ENCODE data around the gene PHF10. TPM values are rescaled to one million over a fixed set of nuclear protein-coding genes. Genes with fewer than 3 reads are reported as not detected.

Gene PHF10
- polyA plus RNA-seq, 1 of the 3 experiments (the other 2 are of a cell fraction): 23.5 TPM

GRCh38 chr6:169685860-169686259 lies 38.4 kb downstream of the PHF10 start:
- ChIA-PET POLR2A (no interaction called here), CTCF (no interaction called here)
- no peak overlapping the region for H3K4me3 ChIP-seq (ENCODE audit: low read depth in 2 of 2, low read length in 1 of 2)
- H3K4me2 ChIP-seq: no peak overlapping the region
- no peaks in the 10 kb centered on the region for H3K27me3 ChIP-seq (ENCODE audit: insufficient read depth)
- H3K9me2 ChIP-seq: no peaks in the 10 kb centered on the region
- H3K36me3 ChIP-seq (replicated peaks in 1 of 2; ENCODE audit: control insufficient read depth in 1 of 2, insufficient read depth in 2 of 2, low read length in 1 of 2): peaks cover 38 to 56% of the 10 kb centered on the region in 2 experiments
- no peak overlapping the region for H2AFZ ChIP-seq (ENCODE audit: low read depth)
- H4K20me1 ChIP-seq (ENCODE audit: insufficient read depth): no peaks in the 10 kb centered on the region
- WGBS (ENCODE audit: low lambda C conversion rate): 96% methylated on average over 2 of the region's 2 CpGs
- no peak for DNase-seq
- no peaks in the 10 kb centered on the region for H3K4me1 ChIP-seq (ENCODE audit: control insufficient read depth in 1 of 2, insufficient read depth in 2 of 2, low read depth in 1 of 2, low read length in 1 of 2)
- no peak overlapping the region for H3K27ac ChIP-seq (ENCODE audit: low read depth in 2 of 2, low read length in 1 of 2)
- TF ChIP-seq, protein P1, sequence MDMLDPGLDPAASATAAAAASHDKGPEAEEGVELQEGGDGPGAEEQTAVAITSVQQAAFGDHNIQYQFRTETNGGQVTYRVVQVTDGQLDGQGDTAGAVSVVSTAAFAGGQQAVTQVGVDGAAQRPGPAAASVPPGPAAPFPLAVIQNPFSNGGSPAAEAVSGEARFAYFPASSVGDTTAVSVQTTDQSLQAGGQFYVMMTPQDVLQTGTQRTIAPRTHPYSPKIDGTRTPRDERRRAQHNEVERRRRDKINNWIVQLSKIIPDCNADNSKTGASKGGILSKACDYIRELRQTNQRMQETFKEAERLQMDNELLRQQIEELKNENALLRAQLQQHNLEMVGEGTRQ (IDR thresholded peaks at IDR 0.05; ENCODE audit: borderline replicate concordance, low read depth, low read length): no peak
- no peak for TF ChIP-seq SIN3A (IDR thresholded peaks at IDR 0.05; ENCODE audit: borderline replicate concordance, low read depth, low read length)
- peaks cover 18% of the 10 kb centered on the region for H3K79me2 ChIP-seq (ENCODE audit: insufficient read depth)
- peaks cover 12% of the 10 kb centered on the region for H3K9me3 ChIP-seq
- H3F3A ChIP-seq (replicated peaks; ENCODE audit: insufficient read depth): no peaks in the 10 kb centered on the region
- H3K9ac ChIP-seq: no peak overlapping the region

GRCh38 chr6:169684056-169684455 lies 40.2 kb downstream of the PHF10 start:
- H3K79me2 ChIP-seq (ENCODE audit: insufficient read depth): peaks cover 18% of the 10 kb centered on the region
- no peaks in the 10 kb centered on the region for H3K9me2 ChIP-seq
- no peak overlapping the region for H2AFZ ChIP-seq (ENCODE audit: low read depth)
- DNase-seq: no peak
- H3K4me1 ChIP-seq (ENCODE audit: control insufficient read depth in 1 of 2, insufficient read depth in 2 of 2, low read depth in 1 of 2, low read length in 1 of 2): no peaks in the 10 kb centered on the region
- no peak overlapping the region for H3K27ac ChIP-seq (ENCODE audit: low read depth in 2 of 2, low read length in 1 of 2)
- H4K20me1 ChIP-seq (ENCODE audit: insufficient read depth): no peaks in the 10 kb centered on the region
- POLR2A ChIA-PET: no interaction called here
- no CpG with 5 or more reads among the region's 3 CpGs for WGBS (ENCODE audit: low lambda C conversion rate)
- H3K27me3 ChIP-seq (ENCODE audit: insufficient read depth): no peaks in the 10 kb centered on the region
- peaks cover 52 to 59% of the 10 kb centered on the region in 2 experiments for H3K36me3 ChIP-seq (replicated peaks in 1 of 2; ENCODE audit: control insufficient read depth in 1 of 2, insufficient read depth in 2 of 2, low read length in 1 of 2)
- CTCF ChIA-PET: interaction anchor here (1.2 kb wide), 1 partner anchor 27 kb away, joined by 5 read pairs; no protein-coding TSS in a partner anchor
- no peaks in the 10 kb centered on the region for H3F3A ChIP-seq (replicated peaks; ENCODE audit: insufficient read depth)
- no peak for TF ChIP-seq YY1 (IDR thresholded peaks at IDR 0.05; ENCODE audit: low read depth)
- TF ChIP-seq MXI1 (IDR thresholded peaks at IDR 0.05; ENCODE audit: low read depth, low read length): no peak
- TF ChIP-seq FOSL2 (IDR thresholded peaks at IDR 0.05; ENCODE audit: borderline replicate concordance, low read depth): no peak
- TF ChIP-seq NRF1 (IDR thresholded peaks at IDR 0.05; ENCODE audit: low read depth, low read length): no peak
- TF ChIP-seq TCF12 (IDR thresholded peaks at IDR 0.05): no peak
- no peak for TF ChIP-seq POLR2AphosphoS5 (IDR thresholded peaks at IDR 0.05; ENCODE audit: low read depth, low read length)
- TF ChIP-seq JUND (IDR thresholded peaks at IDR 0.05): no peak
- no peak for TF ChIP-seq ZBTB33 (IDR thresholded peaks at IDR 0.05; ENCODE audit: borderline replicate concordance, low read depth)
- TF ChIP-seq TAF1 (IDR thresholded peaks at IDR 0.05; ENCODE audit: borderline replicate concordance, low read depth, low read length): no peak
- TF ChIP-seq IRF3 (IDR thresholded peaks at IDR 0.05; ENCODE audit: low read depth, low read length): no peak
- no peak for TF ChIP-seq EP300 (IDR thresholded peaks at IDR 0.05; ENCODE audit: borderline replicate concordance in 1 of 2, low read depth in 1 of 2, low read length in 1 of 2)
- no peak for TF ChIP-seq ELF1 (IDR thresholded peaks at IDR 0.05)
- TF ChIP-seq EZH2phosphoT487 (IDR thresholded peaks at IDR 0.05; ENCODE audit: borderline replicate concordance, low read depth): no peak
- no peak for TF ChIP-seq TEAD4 (IDR thresholded peaks at IDR 0.05; ENCODE audit: borderline replicate concordance, insufficient read depth)
- no peak for TF ChIP-seq USF1 (IDR thresholded peaks at IDR 0.05; ENCODE audit: borderline replicate concordance, low read depth)
- no peak for TF ChIP-seq MEF2A (IDR thresholded peaks at IDR 0.05; ENCODE audit: borderline replicate concordance, low read depth)
- H3K9ac ChIP-seq: no peak overlapping the region
- H3K4me2 ChIP-seq: no peak overlapping the region
- H3K4me3 ChIP-seq (ENCODE audit: low read depth in 2 of 2, low read length in 1 of 2): no peak overlapping the region; a peak in 1 of 4 replicates
- peaks cover 12% of the 10 kb centered on the region for H3K9me3 ChIP-seq

Measured in SK-N-SH (cell line).